GM19397 (cell line): ENCODE measurements around the gene CEP97.
"Not testable (repeated sequence)": the region's sequence is repeated elsewhere in the genome, so short reads cannot be mapped to it uniquely, and the experiment has no call there.

Experiments used
- ATAC-seq: cut with Tn5 transposase; IDR thresholded peaks from one replicate; pipeline ENCODE4 v1.9.1; 2021; ENCODE audit warnings: mild to moderate bottlenecking, moderate library complexity; ENCODE audit not compliant: unreplicated experiment

The CEP97 gene

DNA sequence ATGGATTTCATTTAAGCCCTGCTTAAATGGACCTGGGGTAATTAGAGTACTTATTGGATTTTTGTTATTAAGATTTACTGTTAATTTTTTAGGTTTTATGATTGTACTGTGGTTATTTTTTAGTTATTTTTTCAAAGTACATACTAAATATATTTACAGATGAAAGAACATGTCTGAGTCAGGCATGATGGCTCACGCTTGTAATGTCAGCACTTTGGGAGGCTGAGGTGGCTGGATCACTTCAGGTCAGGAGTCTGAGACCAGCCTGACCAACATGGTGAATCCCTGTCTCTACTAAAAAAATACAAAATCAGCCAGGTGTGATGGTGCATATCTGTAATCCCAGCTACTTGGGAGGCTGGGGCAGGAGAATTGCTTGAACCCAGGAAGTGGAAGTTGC lies 21.7 kb upstream of the CEP97 start:
- no peak for ATAC-seq

DNA sequence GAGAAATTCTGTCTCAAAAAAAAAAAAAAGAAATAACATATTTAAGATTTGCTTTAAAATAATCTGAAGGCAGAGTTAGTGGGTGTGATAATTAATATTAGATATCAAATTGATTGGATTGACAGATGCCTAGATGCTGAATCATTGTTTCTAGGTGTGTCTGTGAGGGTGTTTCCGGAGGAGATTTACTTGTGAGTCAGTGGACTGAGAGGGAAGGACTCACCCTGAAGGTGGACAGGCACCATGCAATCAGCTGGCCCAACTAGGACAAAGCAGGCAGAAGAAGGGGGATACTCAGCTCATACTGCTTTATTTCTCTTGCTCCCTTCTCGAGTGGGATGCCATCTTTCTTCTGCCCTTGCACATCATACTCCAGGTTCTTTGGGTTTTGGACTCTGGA lies 21.2 kb upstream of the CEP97 start:
- ATAC-seq, result no peak

DNA sequence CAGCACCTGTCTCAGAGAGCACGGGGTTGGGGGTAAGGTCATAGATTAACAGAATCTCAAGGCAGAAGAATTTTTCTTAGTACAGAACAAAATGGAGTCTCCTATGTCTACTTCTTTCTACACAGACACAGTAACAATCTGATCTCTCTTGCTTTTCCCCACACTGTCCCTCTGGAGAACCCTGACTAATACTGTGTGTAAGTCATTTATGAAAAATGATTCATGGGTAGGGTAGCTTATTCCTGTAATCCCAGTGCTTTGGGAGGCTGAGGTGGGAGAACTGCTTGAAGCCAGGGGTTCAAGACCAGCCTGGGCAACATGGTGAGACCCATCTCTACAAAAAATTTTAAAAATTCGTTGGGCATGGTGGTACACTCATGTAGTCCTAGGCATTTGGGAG lies 19.8 kb upstream of the CEP97 start:
- not testable (repeated sequence) for ATAC-seq

DNA sequence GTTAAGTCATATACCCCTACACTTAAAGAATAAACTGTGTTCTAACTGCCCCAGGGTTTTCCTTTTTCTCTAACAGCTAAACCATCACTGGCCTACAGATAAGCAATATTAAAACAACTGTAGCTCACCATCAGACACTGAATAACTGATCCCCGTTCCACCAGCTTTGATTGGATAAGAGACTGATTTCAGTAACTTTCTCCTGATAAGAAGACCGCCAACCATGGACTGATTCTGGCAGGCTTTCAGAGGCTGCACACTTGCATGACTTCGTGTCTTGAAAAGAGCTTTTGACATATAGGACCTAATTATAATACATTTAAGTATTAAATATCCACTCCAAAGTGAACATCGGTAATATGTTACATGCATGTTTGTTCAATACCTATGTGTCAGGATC lies 15.3 kb upstream of the CEP97 start:
- ATAC-seq, result no peak

DNA sequence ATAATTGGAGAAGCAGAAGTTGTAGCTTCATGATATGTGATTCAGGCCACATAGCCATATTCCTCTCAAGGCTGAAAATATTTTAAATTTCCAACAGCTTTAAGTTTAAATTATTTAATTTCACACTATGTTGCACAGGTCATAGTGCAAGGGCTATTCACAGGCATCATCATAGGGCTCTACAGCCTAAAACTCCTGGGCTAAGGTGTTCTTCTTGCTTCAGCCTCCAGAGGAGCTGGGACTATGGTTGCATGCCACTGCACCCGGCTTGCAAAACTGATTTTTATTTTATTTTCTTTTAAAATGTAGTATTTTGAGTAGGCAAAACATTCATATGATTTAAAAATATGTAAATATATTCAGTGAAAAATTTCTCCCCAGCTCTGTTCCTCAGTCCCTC lies 6.0 kb upstream of the CEP97 start:
- ATAC-seq, result no peak

DNA sequence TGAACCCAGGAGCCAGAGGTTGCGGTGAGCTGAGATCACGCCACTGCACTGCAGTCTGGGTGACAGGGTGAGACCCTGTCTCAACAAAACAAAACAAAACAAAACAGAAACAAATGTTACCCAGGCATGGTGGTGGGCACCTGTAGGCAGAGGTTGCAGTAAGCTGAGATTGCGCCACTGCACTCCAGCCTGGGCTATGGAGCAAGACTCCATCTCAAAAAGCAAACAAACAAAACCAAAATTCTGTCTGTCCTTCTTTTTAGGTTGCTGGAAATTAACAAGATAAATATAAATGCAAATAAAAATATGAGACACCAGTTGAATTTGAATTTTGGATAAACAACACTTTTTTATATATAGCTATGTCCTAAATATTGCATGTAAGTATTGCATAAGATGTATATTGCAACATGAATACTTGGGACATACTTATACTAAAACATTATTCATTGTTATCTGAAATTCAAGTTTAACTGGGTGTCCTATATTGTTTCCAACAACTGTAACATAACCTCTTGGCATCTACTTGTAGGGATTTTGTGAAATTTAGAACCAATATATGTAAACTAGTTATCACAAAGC lies 4.7 kb upstream of the CEP97 start:
- no peak for ATAC-seq

DNA sequence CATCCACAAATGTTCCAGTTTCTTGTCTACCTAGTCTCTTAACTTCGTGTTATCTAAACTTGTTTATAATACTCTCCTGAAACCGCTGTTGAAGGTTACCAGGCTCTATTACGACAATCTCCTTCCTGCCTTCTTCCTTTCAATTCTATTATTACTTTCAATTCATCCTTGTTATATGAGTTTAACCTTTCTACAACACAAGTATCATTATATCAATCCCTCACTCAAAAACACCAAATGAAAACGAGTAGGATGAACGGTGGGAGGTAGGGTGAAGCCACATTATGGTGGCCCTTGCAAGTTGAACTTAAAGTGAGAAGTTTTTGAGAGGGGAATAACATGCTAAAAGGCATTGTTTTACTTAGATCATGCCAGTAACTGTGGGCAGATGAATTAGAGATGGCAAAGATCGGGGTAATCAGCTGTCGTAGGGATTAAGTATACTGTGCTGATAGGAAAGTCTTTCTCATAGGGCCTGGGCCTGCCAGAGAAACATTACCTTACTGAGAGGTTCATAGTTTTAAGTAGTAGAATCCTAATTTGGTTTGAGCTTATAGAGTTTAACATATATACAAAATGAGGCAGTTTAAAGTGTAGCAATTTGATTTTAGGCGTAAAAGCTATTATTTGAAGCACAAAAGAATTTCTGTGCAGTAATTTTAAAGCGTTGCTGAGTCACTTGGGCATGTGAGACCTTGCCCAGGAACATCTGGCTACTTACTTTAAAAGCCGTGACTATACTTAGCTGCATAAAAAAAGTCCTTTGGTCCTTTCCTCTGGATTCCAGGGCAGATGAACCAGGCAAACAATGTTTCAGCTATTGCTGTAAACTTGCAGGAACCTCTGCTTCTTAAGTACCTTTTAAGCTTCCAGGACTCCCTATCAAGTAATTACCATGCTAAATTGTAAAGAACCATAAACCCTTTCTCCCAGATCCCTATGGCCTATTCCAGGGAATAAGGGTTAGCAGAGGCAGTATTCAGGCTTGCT lies 3.3 kb upstream of the CEP97 start:
- no peak for ATAC-seq

DNA sequence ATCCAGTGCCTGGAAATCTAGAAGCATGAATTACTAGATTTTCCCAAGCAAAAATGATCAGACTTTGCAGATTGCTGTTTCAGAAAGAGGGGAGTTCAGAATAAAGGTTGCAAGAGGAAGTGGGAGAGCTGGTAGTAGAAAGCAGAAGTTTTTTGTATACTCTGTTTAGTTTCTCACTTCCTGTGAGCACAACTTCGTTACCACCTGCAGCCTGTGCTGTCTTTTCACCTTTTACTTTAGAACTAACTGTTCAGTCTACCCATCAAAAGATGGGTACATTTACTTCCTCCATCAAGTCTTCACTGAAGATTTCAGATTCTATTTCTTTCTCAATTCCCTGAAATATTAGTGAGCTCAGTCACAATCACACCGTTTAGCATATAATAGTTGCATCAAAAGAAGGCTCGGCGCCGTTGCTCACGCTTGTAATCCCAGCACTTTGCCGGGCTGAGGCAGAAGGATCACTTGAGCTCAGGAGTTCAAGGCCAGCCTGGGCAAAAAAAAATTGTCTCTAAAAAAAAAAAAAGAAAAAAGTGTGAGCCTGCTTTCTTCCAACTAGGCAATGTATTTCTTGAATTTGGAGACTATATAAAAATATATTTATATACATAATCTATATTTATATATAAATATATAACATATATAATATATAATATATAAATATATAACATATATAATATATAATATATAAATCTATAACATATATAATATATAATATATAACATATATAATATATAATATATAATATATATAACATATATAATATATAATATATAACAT lies 1.8 kb upstream of the CEP97 start:
- ATAC-seq, result peak; percentile 28

DNA sequence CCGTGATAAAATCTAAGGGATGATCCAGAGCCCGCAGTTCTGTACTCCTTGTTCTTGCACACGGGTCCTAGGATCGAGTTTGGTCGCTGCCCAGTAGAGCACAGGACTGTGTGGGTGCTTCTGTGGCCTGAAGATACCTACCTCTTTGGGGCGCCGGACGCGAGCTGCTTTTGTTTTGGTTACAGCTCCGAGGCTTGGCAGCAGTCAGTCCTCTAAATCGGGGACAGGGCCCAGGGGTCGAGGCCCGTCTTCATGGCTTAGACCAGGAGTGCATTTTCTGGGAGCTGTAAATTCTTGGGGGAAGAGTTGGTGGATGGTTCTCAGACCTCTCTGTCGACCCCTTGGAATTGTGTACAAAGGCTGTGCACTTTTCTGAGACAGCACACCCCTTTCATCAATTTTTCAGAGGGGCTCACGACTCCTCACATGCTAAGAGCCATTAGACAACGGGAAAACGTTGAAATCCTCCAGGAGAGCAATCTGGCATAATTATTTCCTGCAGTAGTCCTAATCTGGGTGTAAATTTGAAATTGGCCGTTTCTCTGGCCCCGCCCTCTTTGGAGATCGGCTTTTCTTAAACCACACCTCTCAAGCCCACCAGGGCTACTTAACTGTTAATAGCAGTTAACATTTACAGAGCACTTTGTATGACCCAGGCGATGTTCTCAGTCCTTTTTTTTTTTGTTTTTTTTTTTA lies 928 bp downstream of the CEP97 start:
- ATAC-seq, result peak; percentile 19

DNA sequence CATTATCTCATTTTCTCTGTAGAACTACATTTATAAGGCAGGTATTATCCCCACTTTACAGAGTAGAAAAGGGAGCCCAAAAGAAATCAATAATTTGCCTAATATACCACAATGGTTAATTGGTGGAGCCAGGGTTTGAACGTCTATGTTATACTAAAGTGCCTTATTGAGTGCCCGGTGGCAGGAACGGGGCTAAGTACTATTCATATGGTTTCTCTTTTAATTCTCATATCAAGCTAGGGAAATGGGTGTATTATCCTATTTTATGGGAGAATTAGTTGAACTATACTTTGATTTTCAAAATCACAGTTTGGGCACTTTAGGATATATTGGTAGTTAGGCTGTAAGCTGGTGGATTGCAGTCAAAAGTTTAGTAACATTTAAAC lies 1.5 kb downstream of the CEP97 start:
- no peak for ATAC-seq

DNA sequence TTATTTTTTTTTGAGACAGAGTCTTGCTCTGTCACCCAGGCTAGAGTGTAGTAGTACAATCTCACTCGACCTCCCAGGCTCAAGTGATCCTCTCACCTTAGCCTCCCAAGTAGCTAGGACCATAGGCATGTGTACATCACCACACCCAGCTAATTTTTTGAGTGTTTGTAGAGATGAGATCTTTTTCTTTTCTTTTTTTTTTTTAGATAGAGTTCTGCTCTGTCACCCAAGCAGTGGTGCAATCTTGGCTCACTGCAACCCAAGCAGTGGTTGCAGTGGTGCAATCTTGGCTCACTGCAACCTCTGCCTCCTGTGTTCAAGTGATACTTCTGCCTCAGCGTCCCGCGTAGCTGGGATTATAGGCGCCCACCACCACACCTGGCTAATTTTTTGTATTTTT lies 5.2 kb downstream of the CEP97 start:
- no peak for ATAC-seq

DNA sequence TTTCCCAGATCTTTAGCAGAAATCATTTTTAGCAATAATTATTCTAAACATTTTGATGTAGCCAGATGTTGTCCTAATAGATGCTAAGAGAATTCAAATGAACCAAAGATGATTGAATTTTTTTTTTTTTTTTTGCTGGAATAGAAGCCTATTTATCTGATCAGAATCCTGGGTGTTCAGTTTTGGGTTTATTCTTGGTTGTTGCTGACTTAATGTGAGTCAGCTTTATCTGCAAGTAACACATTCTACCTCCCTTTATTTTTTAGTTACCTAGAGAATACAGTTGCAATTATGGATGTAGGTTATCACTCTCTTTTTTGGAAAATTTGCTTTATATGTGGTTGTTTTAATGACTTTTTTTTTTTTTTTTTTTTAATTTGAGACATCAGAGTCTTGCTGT lies 6.4 kb downstream of the CEP97 start:
- ATAC-seq, result no peak

DNA sequence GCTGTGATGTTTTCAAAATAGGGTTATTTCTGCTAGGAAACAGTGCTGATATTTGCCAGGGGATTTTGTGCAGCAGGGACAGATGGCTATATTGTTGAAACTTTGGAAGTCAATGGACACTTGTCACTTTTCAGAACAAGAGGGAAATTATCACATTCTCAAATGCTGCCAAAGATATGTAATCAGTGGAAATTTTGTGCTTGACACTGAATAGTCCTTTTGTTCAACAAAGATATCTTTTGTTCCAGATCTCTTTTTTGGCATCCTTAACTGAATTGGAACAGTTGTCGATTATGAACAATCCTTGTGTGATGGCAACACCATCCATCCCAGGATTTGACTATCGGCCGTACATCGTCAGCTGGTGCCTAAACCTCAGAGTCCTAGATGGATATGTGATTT lies 7.8 kb downstream of the CEP97 start:
- ATAC-seq, result no peak

DNA sequence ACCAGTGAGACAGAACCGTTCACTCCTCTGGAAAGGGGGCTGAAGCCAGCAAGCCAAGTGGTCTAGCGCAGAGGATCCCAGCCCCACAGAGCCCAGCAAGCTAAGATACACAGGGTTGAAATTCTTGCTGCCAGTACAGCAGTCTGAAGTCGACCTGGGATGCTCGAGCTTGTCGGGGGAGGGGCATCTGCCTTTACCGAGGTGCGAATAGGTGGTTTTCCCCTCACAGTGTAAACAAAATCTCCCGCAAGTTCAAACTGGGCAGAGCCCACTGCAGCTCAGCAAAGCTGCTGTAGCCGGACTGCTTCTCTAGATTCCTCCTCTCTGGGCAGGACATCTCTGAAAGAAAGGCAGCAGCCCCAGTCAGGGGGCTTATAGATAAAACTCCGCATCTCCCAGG lies 11.4 kb downstream of the CEP97 start:
- no peak for ATAC-seq

DNA sequence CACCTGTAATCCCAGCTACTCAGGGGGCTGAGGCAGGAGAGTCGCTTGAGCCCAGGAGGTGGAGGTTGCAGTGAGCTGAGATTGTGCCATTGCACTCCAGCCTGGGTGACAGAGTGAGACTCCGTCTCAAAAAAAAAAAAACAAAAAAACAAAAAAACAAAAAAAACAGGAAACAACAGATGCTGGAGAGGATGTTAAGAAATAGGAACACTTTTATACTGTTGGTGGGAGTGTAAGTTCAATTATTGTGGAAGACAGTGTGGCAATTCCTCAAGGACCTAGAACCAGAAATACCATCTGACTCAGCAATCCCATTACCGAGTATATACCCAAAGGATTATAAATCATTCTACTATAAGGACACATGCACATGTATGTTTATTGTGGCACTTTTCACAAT lies 17.5 kb downstream of the CEP97 start:
- ATAC-seq, result not testable (repeated sequence)

DNA sequence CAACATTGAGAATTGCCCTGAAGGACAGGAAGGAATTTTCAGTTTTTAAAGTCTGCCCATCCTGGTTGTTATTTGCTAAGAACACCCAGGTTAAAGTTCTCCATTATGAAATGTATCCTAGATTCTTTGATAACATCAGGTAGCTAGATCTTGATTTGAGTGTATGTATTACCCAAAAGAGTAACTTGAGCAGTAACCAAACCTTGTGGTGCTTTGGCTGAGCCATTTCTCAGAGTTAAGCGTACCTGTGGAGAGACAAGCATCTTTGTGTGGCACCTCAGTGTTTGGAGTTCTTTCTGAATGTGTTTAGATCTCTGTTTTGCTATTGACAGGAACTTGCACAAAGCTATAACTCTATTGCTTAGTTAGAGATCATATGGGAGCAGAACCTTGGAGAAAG lies 20.4 kb downstream of the CEP97 start:
- ATAC-seq, result no peak

DNA sequence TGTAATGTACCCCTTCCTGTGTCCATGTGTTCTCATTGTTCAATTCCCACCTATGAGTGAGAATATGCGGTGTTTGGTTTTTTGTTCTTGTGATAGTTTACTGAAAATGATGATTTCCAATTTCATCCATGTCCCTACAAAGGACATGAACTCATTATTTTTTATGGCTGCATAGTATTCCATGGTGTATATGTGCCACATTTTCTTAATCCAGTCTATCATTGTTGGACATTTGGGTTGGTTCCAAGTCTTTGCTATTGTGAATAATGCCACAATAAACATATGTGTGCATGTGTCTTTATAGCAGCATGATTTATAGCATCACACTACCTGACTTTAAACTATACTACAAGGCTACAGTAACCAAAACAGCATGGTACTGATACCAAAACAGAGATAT lies 21.5 kb downstream of the CEP97 start:
- not testable (repeated sequence) for ATAC-seq

DNA sequence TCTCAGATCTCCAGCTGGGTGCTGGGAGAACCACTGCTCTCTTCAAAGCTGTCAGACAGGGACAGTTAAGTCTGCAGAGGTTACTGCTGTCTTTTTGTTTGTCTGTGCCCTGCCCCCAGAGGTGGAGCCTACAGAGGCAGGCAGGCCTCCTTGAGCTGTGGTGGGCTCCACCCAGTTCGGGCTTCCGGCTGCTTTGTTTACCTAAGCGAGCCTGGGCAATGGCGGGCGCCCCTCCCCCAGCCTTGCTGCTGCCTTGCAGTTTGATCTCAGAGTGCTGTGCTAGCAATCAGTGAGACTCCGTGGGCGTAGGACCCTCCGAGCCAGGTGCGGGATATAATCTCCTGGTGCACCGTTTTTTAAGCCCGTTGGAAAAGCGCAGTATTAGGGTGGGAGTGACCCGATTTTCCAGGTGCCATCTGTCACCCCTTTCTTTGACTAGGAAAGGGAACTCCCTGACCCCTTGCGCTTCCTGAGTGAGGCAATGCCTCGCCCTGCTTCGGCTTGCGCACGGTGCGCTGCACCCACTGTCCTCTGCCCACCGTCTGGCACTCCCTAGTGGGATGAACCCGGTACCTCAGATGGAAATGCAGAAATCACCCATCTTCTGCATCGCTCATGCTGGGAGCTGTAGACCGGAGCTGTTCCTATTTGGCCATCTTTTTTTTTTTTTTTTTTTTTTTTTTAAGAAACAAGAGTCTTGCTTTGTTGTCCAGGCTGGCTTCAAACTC lies 29.1 kb downstream of the CEP97 start:
- not testable (repeated sequence) for ATAC-seq

DNA sequence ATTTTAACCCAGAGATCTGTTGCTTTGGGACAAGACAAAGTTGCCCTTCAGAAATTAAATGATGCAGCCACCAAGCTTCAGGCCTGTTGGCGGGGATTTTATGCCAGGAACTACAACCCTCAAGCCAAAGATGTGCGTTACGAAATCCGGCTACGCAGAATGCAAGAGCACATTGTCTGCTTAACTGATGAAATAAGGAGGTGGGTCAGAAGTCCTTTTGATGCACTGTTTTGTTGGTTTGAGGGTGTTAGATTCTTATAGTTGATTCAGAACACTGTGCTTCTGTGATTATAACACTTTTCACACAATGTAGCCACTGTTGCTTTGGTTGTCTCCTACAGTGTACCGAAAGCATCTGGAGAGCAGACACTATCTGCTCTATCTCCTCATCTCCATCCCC lies 33.8 kb downstream of the CEP97 start:
- ATAC-seq, result no peak

DNA sequence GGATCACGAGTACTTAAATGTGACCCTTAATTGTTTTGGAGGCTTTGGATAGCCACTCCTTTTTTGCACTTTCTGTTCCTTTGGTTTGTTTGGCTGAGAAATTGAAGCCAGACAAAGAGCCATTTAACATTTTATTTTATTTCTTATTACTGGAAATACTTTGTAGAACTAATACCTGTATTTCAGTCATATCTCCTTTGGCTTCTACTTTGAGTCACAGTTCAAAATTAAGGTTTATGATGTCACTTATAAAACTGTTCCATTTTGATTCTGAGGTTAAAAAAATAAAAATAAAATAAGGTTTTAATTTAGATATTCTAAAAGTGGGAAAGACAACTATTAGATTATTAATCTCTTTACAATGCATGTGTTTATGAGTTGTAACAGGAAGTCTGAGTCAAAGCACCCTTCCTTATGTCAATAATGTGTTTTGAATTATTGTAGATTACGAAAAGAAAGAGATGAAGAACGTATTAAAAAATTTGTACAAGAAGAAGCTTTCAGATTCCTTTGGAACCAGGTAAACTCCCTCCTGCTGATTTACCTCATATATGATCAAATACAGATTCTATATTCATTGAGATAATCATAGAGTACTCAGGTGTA lies 37.7 kb downstream of the CEP97 start:
- ATAC-seq, result no peak
